Islet of Langerhans (tissue), 1 donor: ENCODE results near the gene ARHGAP24.
"Not testable (repeated sequence)": the region's sequence is repeated elsewhere in the genome, so short reads cannot be mapped to it uniquely, and the experiment has no call there.

Experiments used
- FAIRE-seq: peaks from one replicate; lab custom pipeline; 2011; peaks lifted over from hg19 to GRCh38; lab: Jason Lieb, UNC

The ARHGAP24 gene

GRCh38 chr4:85518526-85518925 lies 43.6 kb downstream of the ARHGAP24 start:
- FAIRE-seq = not testable (repeated sequence)

DNA sequence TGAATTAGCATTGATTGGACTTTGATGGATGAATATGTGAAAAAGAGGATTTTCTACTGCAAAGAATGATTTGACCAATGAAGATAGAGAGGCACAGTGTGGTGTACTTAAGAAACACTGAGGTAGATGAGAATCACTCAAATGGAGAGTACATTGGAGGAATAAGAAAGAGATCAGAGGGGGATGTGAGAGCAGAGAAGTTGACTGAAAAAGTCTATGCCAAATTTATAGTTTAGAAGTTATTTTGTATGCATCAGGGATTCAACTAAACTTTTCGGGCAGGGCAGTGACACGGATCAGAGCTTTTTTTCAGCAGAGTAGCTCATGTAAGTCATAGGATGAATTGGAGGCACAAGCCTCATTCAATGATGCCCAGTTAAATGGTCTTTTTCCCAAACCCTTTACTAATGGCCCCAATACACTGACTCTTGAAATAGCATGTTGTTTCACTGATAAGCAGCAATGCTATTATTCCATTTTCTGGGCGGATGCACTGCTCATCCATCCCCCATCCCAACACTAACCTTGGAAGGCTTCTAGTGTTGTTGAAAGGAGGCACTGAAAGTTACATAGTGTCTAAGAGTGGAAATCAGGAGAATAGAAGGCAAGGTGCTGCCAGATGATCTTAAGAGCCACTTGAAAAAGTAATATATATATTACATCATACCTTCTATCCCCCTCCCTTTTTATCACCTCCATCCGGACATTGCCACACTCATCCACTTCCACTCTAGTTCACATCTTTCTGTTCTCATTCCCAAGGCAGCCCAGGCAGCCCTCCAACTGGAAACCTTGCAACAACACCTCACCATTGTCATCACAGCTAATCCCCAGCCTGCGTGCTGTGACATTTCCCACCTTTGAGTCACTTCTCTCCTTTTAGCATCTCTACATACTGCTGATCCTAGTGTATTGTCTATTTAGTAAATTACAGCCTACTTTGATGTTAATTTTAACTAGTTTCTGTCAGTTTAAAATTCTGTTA lies 46.1 kb downstream of the ARHGAP24 start:
- no peak for FAIRE-seq

DNA sequence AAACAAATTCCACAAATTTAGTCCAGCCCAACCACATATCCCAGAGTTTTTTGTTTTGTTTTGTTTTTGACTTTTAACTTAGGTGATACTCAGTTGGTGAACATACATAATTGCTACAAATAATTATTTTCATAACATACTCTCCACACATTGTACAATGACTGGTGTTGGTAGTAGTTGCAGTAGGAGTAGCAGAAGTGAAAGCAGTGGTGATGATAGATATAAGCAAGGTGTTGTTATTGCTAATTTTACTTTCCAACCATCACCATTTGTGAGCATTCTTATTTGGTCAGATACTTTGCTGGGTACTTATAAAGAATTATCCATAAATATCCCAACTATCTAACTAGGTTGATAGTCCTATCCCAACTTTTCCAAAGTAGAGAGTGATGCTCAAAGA lies 47.3 kb downstream of the ARHGAP24 start:
- FAIRE-seq = no peak

DNA sequence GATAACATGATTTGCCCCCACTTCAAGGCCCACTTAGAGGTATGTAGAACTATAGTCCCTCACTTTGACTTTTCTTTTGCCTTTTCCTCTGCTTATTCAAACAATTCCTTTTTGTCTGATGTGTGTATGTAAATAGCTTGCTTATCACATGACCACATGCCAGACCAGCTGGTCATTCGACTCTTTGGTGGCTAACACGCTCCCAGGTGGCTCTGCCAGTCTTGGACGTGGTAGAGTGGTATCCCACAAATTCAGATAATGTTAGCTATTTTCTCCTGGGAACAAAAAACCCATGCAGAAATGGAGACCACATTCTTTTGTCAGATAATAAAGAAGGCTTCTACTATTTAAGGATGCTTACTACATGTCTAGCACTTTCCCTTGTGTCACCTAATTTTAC lies 47.9 kb downstream of the ARHGAP24 start:
- no peak for FAIRE-seq

DNA sequence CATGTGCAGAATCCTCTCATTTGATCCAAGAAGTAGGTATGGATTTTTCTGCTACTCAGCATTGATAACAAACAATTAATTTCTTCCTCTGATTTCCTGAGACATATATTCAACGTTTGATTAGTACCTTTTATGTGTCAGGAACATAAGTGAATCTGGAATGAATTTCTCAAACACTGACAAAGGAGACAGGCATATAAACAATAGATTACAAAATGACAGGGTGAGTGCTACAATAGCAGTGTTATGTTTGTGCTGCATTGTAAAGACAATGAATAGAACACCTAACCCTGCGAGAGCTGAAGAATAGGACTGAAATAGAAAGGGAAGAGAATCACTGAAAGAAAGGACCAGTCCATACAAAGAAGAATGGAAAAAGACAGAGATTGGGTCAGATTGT lies 52.9 kb downstream of the ARHGAP24 start:
- FAIRE-seq = no peak

DNA sequence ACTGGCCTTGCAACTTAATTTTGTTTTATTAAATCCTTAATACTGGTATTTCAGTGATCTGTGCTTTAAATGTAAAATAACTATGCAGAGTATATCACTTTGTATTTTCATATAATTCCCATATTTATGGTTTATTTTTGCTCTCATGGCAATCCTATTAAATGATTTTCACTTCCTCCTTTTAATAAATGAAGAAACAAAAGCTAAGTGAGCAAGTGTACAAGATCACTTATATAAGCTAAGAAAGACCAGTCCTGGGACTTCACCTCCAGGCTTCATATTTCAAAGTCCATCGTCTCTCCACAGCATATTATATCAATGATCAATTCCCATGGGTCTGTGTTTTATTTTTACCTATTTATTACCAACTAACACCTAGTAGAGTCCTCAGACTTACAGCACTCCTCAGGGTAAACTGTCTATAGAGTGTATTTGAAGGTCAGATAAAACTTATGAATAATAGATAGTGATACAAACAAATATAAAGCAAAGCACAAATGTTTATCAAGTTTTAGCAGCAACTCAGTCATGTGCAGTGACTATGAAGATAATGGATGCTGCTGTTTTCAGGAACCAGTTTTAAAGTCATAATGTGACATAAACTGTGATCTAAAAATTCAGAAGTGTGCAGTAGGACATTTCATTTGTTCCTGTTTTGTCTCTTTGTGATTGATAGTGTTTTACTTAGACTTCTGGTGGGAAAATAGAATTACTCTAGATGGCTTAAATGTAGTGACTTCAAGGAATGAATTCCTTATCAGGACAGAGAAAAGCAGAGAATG lies 56.8 kb downstream of the ARHGAP24 start:
- FAIRE-seq = no peak

GRCh38 chr4:85534120-85534519 lies 59.2 kb downstream of the ARHGAP24 start:
- FAIRE-seq = no peak

GRCh38 chr4:85543832-85544231 lies 68.9 kb downstream of the ARHGAP24 start:
- FAIRE-seq = no peak

GRCh38 chr4:85544751-85545150 lies 69.8 kb downstream of the ARHGAP24 start:
- FAIRE-seq = no peak

- no peak for FAIRE-seq
Measured at GRCh38 chr4:85548116-85548515, 73.2 kb downstream of the ARHGAP24 start.

DNA sequence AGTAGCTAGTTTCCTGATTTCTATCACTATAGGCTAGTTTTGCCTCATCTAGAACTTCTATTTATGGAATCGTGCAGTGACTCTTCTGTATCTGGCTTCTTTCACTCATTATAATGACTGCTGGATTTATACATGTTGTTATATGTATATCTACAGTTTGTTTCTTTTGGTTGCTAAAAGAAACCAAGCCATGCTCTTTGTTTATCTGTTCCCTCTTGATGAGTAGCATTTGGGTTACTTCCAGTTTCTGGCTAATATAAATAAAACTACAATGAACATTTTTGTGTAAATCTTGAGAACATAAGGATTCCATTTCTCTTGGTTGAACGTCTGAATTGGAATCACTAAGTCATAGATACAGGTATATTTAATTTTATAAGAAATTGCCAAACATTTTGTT lies 73.9 kb downstream of the ARHGAP24 start:
- no peak for FAIRE-seq

- FAIRE-seq = no peak
Measured at GRCh38 chr4:85555206-85555605, 80.3 kb downstream of the ARHGAP24 start.

DNA sequence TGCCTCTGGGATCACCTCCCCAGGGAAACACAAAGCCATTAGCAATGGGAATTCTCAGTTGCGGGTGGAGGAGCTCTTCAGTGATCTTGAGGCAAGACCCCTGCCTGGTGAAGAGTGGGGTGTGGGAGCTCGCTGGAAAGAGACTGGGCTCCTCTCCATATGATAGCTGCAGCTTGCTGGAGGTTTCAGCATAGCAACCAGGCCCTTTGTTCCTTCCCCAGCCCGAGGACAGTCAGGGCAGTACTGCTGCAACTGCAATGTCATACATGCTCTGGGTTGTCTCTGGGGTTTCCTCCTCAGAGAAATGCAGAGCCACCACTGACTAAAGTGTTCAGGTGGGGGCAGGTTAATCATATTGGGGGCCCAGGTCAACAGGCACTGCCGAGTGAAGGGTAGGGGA lies 81.3 kb downstream of the ARHGAP24 start:
- FAIRE-seq = no peak

DNA sequence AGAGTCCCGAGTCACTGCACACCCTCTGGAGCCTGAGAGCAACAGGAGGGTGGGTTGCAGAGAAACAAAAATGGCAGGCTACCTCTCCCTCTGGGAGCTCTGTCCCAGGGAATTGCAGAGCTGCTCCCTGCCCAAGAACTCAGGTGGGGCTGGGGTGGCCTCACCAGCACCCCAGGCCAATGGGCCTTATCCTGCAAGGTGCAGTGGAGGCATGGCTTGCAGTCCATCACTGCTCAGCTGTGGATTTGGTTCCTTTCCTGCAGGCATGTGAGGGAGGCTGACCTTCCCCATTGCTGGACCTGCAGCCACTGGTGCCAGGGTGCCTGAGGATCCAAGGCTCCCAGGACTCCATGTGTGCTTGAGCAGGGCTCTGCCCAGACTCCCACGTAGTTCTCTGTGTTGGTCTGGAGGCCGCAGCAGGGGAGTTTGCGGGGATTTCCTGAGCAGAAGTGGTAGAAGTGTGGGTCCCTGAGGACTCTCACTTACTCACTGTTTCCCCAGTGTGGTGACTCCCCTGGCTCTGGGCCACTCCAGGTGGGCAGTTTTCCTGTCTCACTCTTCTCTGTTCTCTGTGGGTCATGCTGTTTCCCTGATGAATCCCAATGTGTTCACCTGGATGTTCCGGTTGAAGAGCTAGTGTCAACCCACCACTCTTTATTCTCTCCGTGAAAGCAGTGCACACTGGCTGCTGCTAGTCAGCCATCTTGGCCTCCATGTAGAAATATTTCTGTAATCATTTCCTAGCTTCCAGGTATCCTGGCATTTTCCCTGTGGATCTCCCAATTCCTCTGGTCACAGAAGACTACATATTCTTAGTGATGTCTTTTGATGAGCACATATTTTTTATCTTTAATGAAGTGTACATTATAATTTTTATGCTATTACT lies 82.3 kb downstream of the ARHGAP24 start:
- FAIRE-seq = no peak

- FAIRE-seq = no peak
Measured at GRCh38 chr4:85565761-85566480, 91.0 kb downstream of the ARHGAP24 start.

- no peak for FAIRE-seq
Measured at GRCh38 chr4:85569730-85570299, 94.9 kb downstream of the ARHGAP24 start.

GRCh38 chr4:85570388-85570787 lies 95.4 kb downstream of the ARHGAP24 start:
- no peak for FAIRE-seq

- FAIRE-seq = no peak
Measured at GRCh38 chr4:85571008-85571407, 96.1 kb downstream of the ARHGAP24 start.

GRCh38 chr4:85573270-85573669 lies 98.3 kb downstream of the ARHGAP24 start:
- no peak for FAIRE-seq

DNA sequence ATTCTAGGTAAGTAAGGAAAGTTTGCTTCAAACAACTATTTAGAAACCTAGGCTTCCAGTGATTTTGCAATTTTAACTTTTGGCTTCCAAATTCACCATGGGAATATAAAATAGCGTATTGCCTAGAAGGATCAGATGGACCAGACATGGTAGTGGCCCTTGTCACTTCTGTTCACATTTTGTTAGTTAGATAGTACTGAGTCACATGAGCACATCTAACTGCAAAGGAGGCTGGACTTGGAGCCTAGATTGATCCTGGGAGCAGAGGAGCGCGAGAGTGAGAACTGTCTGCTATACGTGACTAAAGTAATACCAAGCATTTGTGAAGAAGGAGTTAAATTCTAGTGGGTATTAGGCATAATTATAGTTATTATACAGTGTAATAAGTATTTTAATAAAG lies 102.4 kb downstream of the ARHGAP24 start:
- no peak for FAIRE-seq

- FAIRE-seq = no peak
Measured at GRCh38 chr4:85579942-85580341, 105.0 kb downstream of the ARHGAP24 start.
